Measurements from ENCODE around the gene PGLYRP2. TPM values are rescaled to one million over a fixed set of nuclear protein-coding genes. Genes with fewer than 3 reads are reported as not detected.

PGLYRP2 gene
- total RNA-seq, 3 donors from 2014 or later (not counting 1 experiment from before 2014, with no cell fraction given) = 0.21 to 0.28 TPM; not detected in 1

GRCh38 chr19:15467734-15468214, 11.5 kb downstream of the PGLYRP2 start:
- Mint-ChIP-seq H3K4me3 (peak overlapping the region; percentile 89), H3K9me3 (no peaks in the 10 kb centered on the region), H3K4me1 (peaks cover 52 to 60% of the 10 kb centered on the region in 2 donors), H3K36me3 (no peaks in the 10 kb centered on the region), H3K27me3 (ENCODE audit: low read depth in 2 of 2) (peaks cover 0 to 9% of the 10 kb centered on the region in 2 donors), H3K27ac (peak overlapping the region; percentile 4 to 73)
- H3K4me1 ChIP-seq (ENCODE audit: control insufficient read depth, insufficient read depth, low read length) = peaks cover 61% of the 10 kb centered on the region
- H3K4me3 ChIP-seq (ENCODE audit: low read length) = no peak overlapping the region
- WGBS (ENCODE audit: insufficient coverage) = 84% methylated on average over 6 of the region's 6 CpGs
- peak overlapping the region; percentile 57 for H3K27ac ChIP-seq (ENCODE audit: low read length)
- no peak for ATAC-seq
- no peak for DNase-seq
- intact Hi-C loops (cut with micrococcal nuclease) = loop anchor here (10.0 kb wide), 1 partner anchor 203 kb away; no protein-coding TSS in a partner anchor
- TF ChIP-seq CTCF (IDR thresholded peaks at IDR 0.05) = no peak
- no peaks in the 10 kb centered on the region for H3K27me3 ChIP-seq (ENCODE audit: control insufficient read depth, insufficient read depth, low read length)
- no peaks in the 10 kb centered on the region for H3K9me3 ChIP-seq (ENCODE audit: control insufficient read depth, insufficient read depth, low read length)
- H3K36me3 ChIP-seq (ENCODE audit: control insufficient read depth, insufficient read depth, low read length) = no peaks in the 10 kb centered on the region

GRCh38 chr19:15466851-15467733, 12.2 kb downstream of the PGLYRP2 start:
- H3K4me1 Mint-ChIP-seq = peaks cover 52 to 66% of the 10 kb centered on the region in 2 donors
- peak in 1 of 2 donors; percentile 73 for DNase-seq
- Histone ChIP-seq H3K4me3 (ENCODE audit: low read length) (no peak overlapping the region), H3K4me1 (ENCODE audit: control insufficient read depth, insufficient read depth, low read length) (peaks cover 68% of the 10 kb centered on the region), H3K27ac (ENCODE audit: low read length) (peak overlapping the region; percentile 57), H3K9me3 (ENCODE audit: control insufficient read depth, insufficient read depth, low read length) (no peaks in the 10 kb centered on the region), H3K36me3 (ENCODE audit: control insufficient read depth, insufficient read depth, low read length) (peaks cover 3% of the 10 kb centered on the region), H3K27me3 (ENCODE audit: control insufficient read depth, insufficient read depth, low read length) (no peaks in the 10 kb centered on the region)
- no peaks in the 10 kb centered on the region for H3K36me3 Mint-ChIP-seq
- no peak for TF ChIP-seq CTCF (IDR thresholded peaks at IDR 0.05)
- intact Hi-C loops (cut with micrococcal nuclease) = loop anchor here (10.0 kb wide), 1 partner anchor 202 kb away; no protein-coding TSS in a partner anchor
- no peaks in the 10 kb centered on the region for H3K9me3 Mint-ChIP-seq
- ATAC-seq = peak in 1 of 3 donors; percentile 11
- peak overlapping the region; percentile 89 for H3K4me3 Mint-ChIP-seq
- H3K27me3 Mint-ChIP-seq (ENCODE audit: low read depth in 2 of 2) = peaks cover 0 to 9% of the 10 kb centered on the region in 2 donors
- peak overlapping the region; percentile 73 to 84 for H3K27ac Mint-ChIP-seq
- WGBS (ENCODE audit: insufficient coverage) = 16% methylated on average over 8 of the region's 8 CpGs

GRCh38 chr19:15464394-15465385, 14.6 kb downstream of the PGLYRP2 start, which contains the start of gene RASAL3:
Gene RASAL3 (minus strand): TSS chr19:15464544. CDS start chr19:15464358, 186 bp downstream.
- peaks cover 53 to 67% of the 10 kb centered on the region in 2 donors for H3K4me1 Mint-ChIP-seq
- no peak for TF ChIP-seq CTCF (IDR thresholded peaks at IDR 0.05)
- H3K27me3 Mint-ChIP-seq (ENCODE audit: low read depth in 2 of 2) = peaks cover 0 to 9% of the 10 kb centered on the region in 2 donors
- peak within 1 kb of the TSS; percentile 88 for H3K27ac ChIP-seq (ENCODE audit: low read length)
- H3K4me1 ChIP-seq (ENCODE audit: control insufficient read depth, insufficient read depth, low read length) = peaks cover 81% of the 10 kb centered on the region
- peaks cover 25% of the 10 kb centered on the region for H3K36me3 ChIP-seq (ENCODE audit: control insufficient read depth, insufficient read depth, low read length)
- intact Hi-C loops (cut with micrococcal nuclease) = loop anchor here (1.0 to 10.0 kb wide), 3 partner anchors 45 to 200 kb away; no protein-coding TSS in a partner anchor
- 21% methylated on average over 15 of the region's 17 CpGs for WGBS (ENCODE audit: insufficient coverage)
- peak; percentile 56 to 80 (median 68) for ATAC-seq
- no peaks in the 10 kb centered on the region for H3K36me3 Mint-ChIP-seq
- peak within 1 kb of the TSS; percentile 89 to 90 for H3K27ac Mint-ChIP-seq
- no peaks in the 10 kb centered on the region for H3K9me3 Mint-ChIP-seq
- peak within 1 kb of the TSS; percentile 96 for H3K4me3 Mint-ChIP-seq
- peak within 1 kb of the TSS; percentile 85 for H3K4me3 ChIP-seq (ENCODE audit: low read length)
- peak in 1 of 2 donors; percentile 77 for DNase-seq
- no peaks in the 10 kb centered on the region for H3K9me3 ChIP-seq (ENCODE audit: control insufficient read depth, insufficient read depth, low read length)
- H3K27me3 ChIP-seq (ENCODE audit: control insufficient read depth, insufficient read depth, low read length) = no peaks in the 10 kb centered on the region
